H9 (cell line): ENCODE data around the gene TPCN2. TPM values are rescaled to one million over a fixed set of nuclear protein-coding genes. Genes with fewer than 3 reads are reported as not detected.

ENCODE experiments used
- DNase-seq: peaks from one replicate; pipeline ENCODE4 v3.0.0-alpha.2; 2017
- H2AFZ ChIP-seq: one replicate; pipeline ENCODE4 v1.6.1; 2013; ENCODE audit warnings: mild to moderate bottlenecking, low read length, control low read depth, moderate library complexity
- H2AK5ac ChIP-seq: 2 replicates; pipeline ENCODE4 v1.6.1; 2013; ENCODE audit warnings: low read length, control low read depth, mixed read lengths; ENCODE audit not compliant: insufficient read length
- H2BK120ac ChIP-seq: one replicate; pipeline ENCODE4 v1.6.1; 2013; ENCODE audit warnings: low read depth, mild to moderate bottlenecking, low read length, control low read depth, inconsistent platforms; ENCODE audit not compliant: poor library complexity, severe bottlenecking
- H2BK12ac ChIP-seq: 2 replicates; pipeline ENCODE4 v1.6.1; 2013; ENCODE audit warnings: low read length, control low read depth, mixed read lengths, low read depth; ENCODE audit not compliant: insufficient read length
- H2BK15ac ChIP-seq: 2 replicates; pipeline ENCODE4 v1.6.1; 2013; ENCODE audit warnings: low read depth, low read length, control low read depth
- H2BK20ac ChIP-seq: one replicate; pipeline ENCODE4 v1.6.1; 2013; ENCODE audit warnings: low read depth, mild to moderate bottlenecking, low read length, control low read depth, inconsistent platforms; ENCODE audit not compliant: poor library complexity, severe bottlenecking
- H2BK5ac ChIP-seq: 2 replicates; pipeline ENCODE4 v1.6.1; 2013; ENCODE audit warnings: low read length, control low read depth, mixed read lengths; ENCODE audit not compliant: insufficient read length
- H3K14ac ChIP-seq: 2 replicates; pipeline ENCODE4 v1.6.1; 2013; ENCODE audit warnings: low read length, control low read depth; ENCODE audit not compliant: insufficient read depth
- H3K18ac ChIP-seq: 2 replicates; pipeline ENCODE4 v1.6.1; 2013; ENCODE audit warnings: low read depth, mild to moderate bottlenecking, mixed read lengths, low read length, control low read depth; ENCODE audit not compliant: insufficient read length
- H3K23ac ChIP-seq: 2 replicates; pipeline ENCODE4 v1.6.1; 2013; ENCODE audit warnings: low read length, control low read depth, mixed read lengths, low read depth; ENCODE audit not compliant: insufficient read length
- H3K23me2 ChIP-seq: 2 replicates; pipeline ENCODE4 v1.6.1; 2013; ENCODE audit warnings: low read depth, mild to moderate bottlenecking, mixed read lengths, low read length, control low read depth; ENCODE audit not compliant: insufficient read length, poor library complexity, severe bottlenecking
- H3K27ac ChIP-seq: 2 replicates; pipeline ENCODE4 v1.5.1; 2013; ENCODE audit warnings: low read length, control low read depth, mixed read lengths, low read depth; ENCODE audit not compliant: insufficient read length
- H3K27me3 ChIP-seq: 2 replicates; pipeline ENCODE4 v1.6.1; 2013; ENCODE audit warnings: low read length, control low read depth, inconsistent platforms; ENCODE audit not compliant: insufficient read depth
- H3K4ac ChIP-seq: 2 replicates; pipeline ENCODE4 v1.6.1; 2013; ENCODE audit warnings: low read depth, mild to moderate bottlenecking, control low read depth, inconsistent platforms, low read length, moderate library complexity
- H3K4me1 ChIP-seq: 2 replicates; pipeline ENCODE4 v1.6.1; 2013; ENCODE audit warnings: low read length, control low read depth, inconsistent platforms; ENCODE audit not compliant: insufficient read depth
- H3K4me2 ChIP-seq: 2 replicates; pipeline ENCODE4 v1.6.1; 2013; ENCODE audit warnings: low read length, control low read depth, mixed read lengths; ENCODE audit not compliant: insufficient read length, insufficient read depth
- H3K56ac ChIP-seq: 2 replicates; pipeline ENCODE4 v1.6.1; 2013; ENCODE audit warnings: low read depth, mild to moderate bottlenecking, mixed read lengths, low read length, control low read depth; ENCODE audit not compliant: insufficient read length
- H3K79me1 ChIP-seq: 2 replicates; pipeline ENCODE4 v1.6.1; 2013; ENCODE audit warnings: low read depth, mild to moderate bottlenecking, moderate library complexity, low read length, control low read depth, inconsistent platforms; ENCODE audit not compliant: insufficient read depth, poor library complexity, severe bottlenecking
- H3K79me2 ChIP-seq: 2 replicates; pipeline ENCODE4 v1.6.1; 2013; ENCODE audit warnings: low read length, control low read depth, inconsistent platforms; ENCODE audit not compliant: insufficient read depth
- H3K9ac ChIP-seq: 2 replicates; pipeline ENCODE4 v1.6.1; 2013; ENCODE audit warnings: low read length, control low read depth, mixed read lengths; ENCODE audit not compliant: insufficient read length; ENCODE audit errors: extremely low read depth
- H3K9me3 ChIP-seq: one replicate; pipeline ENCODE4 v1.6.1; 2013; ENCODE audit warnings: low read depth, low read length, inconsistent platforms; ENCODE audit not compliant: control insufficient read depth
- H3T11ph ChIP-seq: one replicate; pipeline ENCODE4 v1.6.1; 2013; ENCODE audit warnings: mild to moderate bottlenecking, low read length, control low read depth, inconsistent platforms
- H4K20me1 ChIP-seq: one replicate; pipeline ENCODE4 v1.6.1; 2013; ENCODE audit not compliant: control insufficient read depth, insufficient read length, insufficient read depth
- H4K5ac ChIP-seq: 2 replicates; pipeline ENCODE4 v1.6.1; 2013; ENCODE audit warnings: low read depth, mild to moderate bottlenecking, mixed read lengths, low read length, control low read depth; ENCODE audit not compliant: insufficient read length
- H4K8ac ChIP-seq: replicated peaks from 2 replicates; pipeline ENCODE4 v1.6.1; 2013; ENCODE audit warnings: low read length, control low read depth, mixed read lengths, low read depth; ENCODE audit not compliant: insufficient read length
- H4K91ac ChIP-seq: 2 replicates; pipeline ENCODE4 v1.6.1; 2013; ENCODE audit warnings: low read depth, mild to moderate bottlenecking, moderate library complexity, mixed read lengths, low read length, control low read depth; ENCODE audit not compliant: insufficient read length
- H3K27ac Mint-ChIP-seq, 3 experiments: 2 replicates in 2 of 3; 3 replicates in 1 of 3; pipeline ENCODE4 v1.8.0; 2020 to 2021; ENCODE audit warnings: mixed read lengths in 3 of 3, mild to moderate bottlenecking in 1 of 3, moderate library complexity in 1 of 3
- H3K27me3 Mint-ChIP-seq: 2 replicates; pipeline ENCODE4 v1.8.0; 2021; ENCODE audit warnings: low read depth, mild to moderate bottlenecking, moderate library complexity, mixed read lengths
- H3K36me3 Mint-ChIP-seq, 3 experiments: 2 replicates in 2 of 3; 3 replicates in 1 of 3; pipeline ENCODE4 v1.8.0; 2020 to 2021; ENCODE audit warnings: low read depth in 3 of 3, mixed read lengths in 3 of 3; ENCODE audit not compliant: insufficient read depth in 1 of 3
- H3K4me1 Mint-ChIP-seq, 2 experiments: 2 replicates each; pipeline ENCODE4 v1.8.0; 2020; ENCODE audit warnings: mixed read lengths in 2 of 2
- H3K4me3 Mint-ChIP-seq, 2 experiments: 2 replicates in 1 of 2; 3 replicates in 1 of 2; pipeline ENCODE4 v1.8.0; 2020 to 2021; ENCODE audit warnings: mild to moderate bottlenecking in 2 of 2, mixed read lengths in 2 of 2, moderate library complexity in 1 of 2
- H3K9me3 Mint-ChIP-seq, 2 experiments: 2 replicates in 1 of 2; 3 replicates in 1 of 2; pipeline ENCODE4 v1.8.0; 2020; ENCODE audit warnings: mild to moderate bottlenecking in 2 of 2, mixed read lengths in 2 of 2, moderate library complexity in 1 of 2
- CTCF ChIP-seq: fragments of 200-600 bp; sonication (generic); conservative IDR thresholded peaks from 3 replicates; pipeline ENCODE4 v1.8.0; 2021; ENCODE audit warnings: antibody characterized with exemption, mild to moderate bottlenecking
- WGBS: extraction: QIAGEN DNeasy Blood & Tissue Kit; methylation state at CpG from one replicate; pipeline ENCODE4 v1.1.7; 2013; ENCODE audit warnings: missing lambda C conversion rate, low lambda C conversion rate, mixed read lengths; ENCODE audit not compliant: insufficient read length; ENCODE audit errors: extremely low coverage; 5-methylcytosine and 5-hydroxymethylcytosine counted together
- total RNA-seq: library from RNA; stranded (reverse); gene quantifications from 2 replicates; pipeline ENCODE4 v1.2.1, GENCODE V29; 2021

The TPCN2 gene
- total RNA-seq, 1 experiment from 2014 or later, result 16.8 TPM

GRCh38 chr11:69065147-69065710, 16.5 kb downstream of the TPCN2 start:
- Histone ChIP-seq H3K9me3 (no peaks in the 10 kb centered on the region), H2AFZ (no peak overlapping the region), H2BK120ac (no peak overlapping the region), H3K14ac (no peak overlapping the region), H4K8ac (no peak overlapping the region), H4K20me1 (peaks cover 4% of the 10 kb centered on the region), H3K23ac (no peak overlapping the region), H3K27ac (no peak overlapping the region), H3K4me2 (no peak overlapping the region), H2BK15ac (no peak overlapping the region), H3K18ac (no peak overlapping the region), H3K27me3 (no peaks in the 10 kb centered on the region), H2AK5ac (no peak overlapping the region), H3T11ph (no peak overlapping the region), H3K9ac (no peak overlapping the region), H4K5ac (no peak overlapping the region), H3K79me1 (no peaks in the 10 kb centered on the region), H2BK12ac (no peak overlapping the region), H3K4ac (no peak overlapping the region), H3K4me1 (no peaks in the 10 kb centered on the region), H4K91ac (no peak overlapping the region), H2BK5ac (no peak overlapping the region), H3K23me2 (no peaks in the 10 kb centered on the region), H3K79me2 (no peaks in the 10 kb centered on the region), H2BK20ac (no peak overlapping the region), H3K56ac (no peak overlapping the region)
- Mint-ChIP-seq H3K4me3 (no peak overlapping the region), H3K36me3 (peaks cover 3 to 22% (median 4%) of the 10 kb centered on the region in 3 experiments; a peak in 6 of 7 replicates), H3K27ac (peak overlapping the region in 1 of 3 experiments; percentile 40; a peak in 1 of 7 replicates), H3K27me3 (no peaks in the 10 kb centered on the region), H3K9me3 (no peaks in the 10 kb centered on the region), H3K4me1 (0 out of 4 replicates have a peak, but pooled peaks cover 0 to 2% of the 10 kb centered on the region in 2 experiments)
- no peak for TF ChIP-seq CTCF
- no peak for DNase-seq
- WGBS, result no CpG with 5 or more reads among the region's 19 CpGs
